HepG2 (cell line): Measurements from ENCODE around the gene SLIT1.

Source experiments
- EP300 ChIP-seq, 3 experiments: sonication (generic) in 1 of 3; formaldehyde crosslinking in 1 of 3; IDR thresholded peaks; 2 replicates each; pipeline versions ENCODE4 v1.5.1 to v1.6.1; 2011 to 2020; ENCODE audit warnings: low read depth in 2 of 3, low read length in 2 of 3, borderline replicate concordance in 1 of 3, improper control_type of control experiment in 1 of 3, mild to moderate bottlenecking in 1 of 3, missing genetic modification reagents in 1 of 3, moderate library complexity in 1 of 3
- POLR2A ChIP-seq, 2 experiments: IDR thresholded peaks; 2 replicates each; pipeline ENCODE4 v1.6.1; 2011; ENCODE audit warnings: low read depth in 2 of 2, low read length in 2 of 2, mild to moderate bottlenecking in 1 of 2, moderate library complexity in 1 of 2; ENCODE audit not compliant: insufficient read depth in 1 of 2
- SP1 ChIP-seq, 2 experiments: fragments of 450-650 bp in 1 of 2; sonication (generic) in 1 of 2; formaldehyde crosslinking in 1 of 2; IDR thresholded peaks; 2 replicates each; pipeline versions ENCODE4 v1.4.0 to v1.6.1; 2016 to 2020; ENCODE audit warnings: missing genetic modification reagents in 1 of 2
- ZFP36 ChIP-seq: fragments of 150-350 bp; IDR thresholded peaks from 2 replicates; pipeline ENCODE4 v1.6.1; 2018; ENCODE audit warnings: borderline replicate concordance, low read length, low read depth; ENCODE audit not compliant: partially characterized antibody
- ZNF232 ChIP-seq: sonication (generic); formaldehyde crosslinking; IDR thresholded peaks from 2 replicates; pipeline ENCODE4 v1.4.0; 2020; ENCODE audit warnings: missing genetic modification reagents, borderline replicate concordance
- ZNF3 ChIP-seq: IDR thresholded peaks from 2 replicates; pipeline ENCODE4 v1.7.0; 2017; ENCODE audit warnings: inconsistent platforms
- ZNF615 ChIP-seq: sonication (generic); formaldehyde crosslinking; IDR thresholded peaks from 2 replicates; pipeline ENCODE4 v1.5.0; 2020; ENCODE audit warnings: mild to moderate bottlenecking, missing genetic modification reagents, borderline replicate concordance

DNA sequence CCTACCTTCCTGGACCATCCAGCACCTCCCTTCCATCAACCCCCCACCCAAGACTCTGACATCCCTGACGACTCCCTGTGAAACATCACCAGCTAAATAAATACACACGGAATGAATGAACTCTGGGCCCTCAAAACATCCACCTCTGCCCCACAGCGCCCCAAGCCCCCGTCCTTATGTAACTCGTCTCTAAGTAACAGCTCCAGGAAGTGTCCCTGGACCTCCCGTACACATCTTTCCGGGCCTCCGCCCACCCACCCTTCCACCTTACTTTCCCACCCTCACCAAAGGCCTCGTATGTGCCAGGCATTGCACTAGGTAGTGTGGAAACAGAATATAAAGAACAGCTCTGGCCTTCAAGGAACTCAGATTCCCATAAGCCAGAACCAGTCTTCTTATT, 27.7 kb upstream of the SLIT1 start:
- TF ChIP-seq POLR2A (IDR thresholded peaks at IDR 0.05; ENCODE audit: insufficient read depth in 1 of 2, low read depth in 2 of 2, low read length in 2 of 2) (no peak), ZNF3 (CRISPR knock-in tag) (no peak), SP1 (IDR thresholded peaks at IDR 0.05) (no peak), SP1 (CRISPR knock-in tag; IDR thresholded peaks at IDR 0.05) (no peak), ZNF615 (CRISPR knock-in tag) (no peak), EP300 (IDR thresholded peaks at IDR 0.05; ENCODE audit: low read depth in 2 of 2, low read length in 2 of 2) (no peak), EP300 (CRISPR knock-in tag; IDR thresholded peaks at IDR 0.05; ENCODE audit: borderline replicate concordance) (no peak), ZNF232 (CRISPR knock-in tag) (no peak), ZFP36 (no peak)
